Activated naive CD8-positive, alpha-beta T cell (primary cell): ENCODE measurements around the gene NCLN.
A peak's percentile ranks its signal among the peaks of the same experiment; 100 is the strongest.
"Not testable (repeated sequence)": the region's sequence is repeated elsewhere in the genome, so short reads cannot be mapped to it uniquely, and the experiment has no call there.

ENCODE experiments used
- H3K27ac Mint-ChIP-seq: one replicate; pipeline ENCODE4 v1.8.0; 2021; ENCODE audit warnings: mixed read lengths
- H3K27me3 Mint-ChIP-seq: one replicate; pipeline ENCODE4 v1.8.0; 2021; ENCODE audit warnings: mixed read lengths
- H3K36me3 Mint-ChIP-seq: one replicate; pipeline ENCODE4 v1.8.0; 2021; ENCODE audit warnings: mixed read lengths
- H3K4me1 Mint-ChIP-seq: one replicate; pipeline ENCODE4 v1.8.0; 2021; ENCODE audit warnings: low read depth, mixed read lengths
- H3K4me3 Mint-ChIP-seq: one replicate; pipeline ENCODE4 v1.8.0; 2021; ENCODE audit warnings: mild to moderate bottlenecking, mixed read lengths
- H3K9me3 Mint-ChIP-seq: one replicate; pipeline ENCODE4 v1.8.0; 2021; ENCODE audit warnings: low read depth, mixed read lengths

The NCLN gene

GRCh38 chr19:3171894-3172672 lies 13.6 kb upstream of the NCLN start:
- Mint-ChIP-seq H3K4me1 (peaks cover 16% of the 10 kb centered on the region), H3K27ac (no peak overlapping the region), H3K27me3 (no peaks in the 10 kb centered on the region), H3K4me3 (no peak overlapping the region), H3K9me3 (no peaks in the 10 kb centered on the region), H3K36me3 (no peaks in the 10 kb centered on the region)

GRCh38 chr19:3172673-3173000 lies 13.1 kb upstream of the NCLN start:
- not testable (repeated sequence) for H3K9me3 Mint-ChIP-seq, H3K36me3 Mint-ChIP-seq, H3K4me3 Mint-ChIP-seq, H3K27me3 Mint-ChIP-seq, H3K27ac Mint-ChIP-seq
- peaks cover 18% of the 10 kb centered on the region for H3K4me1 Mint-ChIP-seq

GRCh38 chr19:3175781-3176714 lies 9.7 kb upstream of the NCLN start:
- Mint-ChIP-seq H3K4me1 (peaks cover 24% of the 10 kb centered on the region), H3K4me3 (peak overlapping the region; percentile 81), H3K36me3 (no peaks in the 10 kb centered on the region), H3K27me3 (no peaks in the 10 kb centered on the region), H3K9me3 (no peaks in the 10 kb centered on the region), H3K27ac (peak overlapping the region; percentile 5)

GRCh38 chr19:3176715-3177501 lies 8.8 kb upstream of the NCLN start:
- H3K4me1 Mint-ChIP-seq = peaks cover 25% of the 10 kb centered on the region
- H3K36me3 Mint-ChIP-seq = no peaks in the 10 kb centered on the region
- H3K27me3 Mint-ChIP-seq = no peaks in the 10 kb centered on the region
- peak overlapping the region; percentile 81 for H3K4me3 Mint-ChIP-seq
- no peaks in the 10 kb centered on the region for H3K9me3 Mint-ChIP-seq
- peak overlapping the region; percentile 81 for H3K27ac Mint-ChIP-seq

GRCh38 chr19:3178377-3178972 lies 7.3 kb upstream of the NCLN start, which contains the start of gene S1PR4:
S1PR4 (plus strand) TSS chr19:3178769; CDS start chr19:3178793, 24 bp downstream.
- no peaks in the 10 kb centered on the region for H3K36me3 Mint-ChIP-seq

GRCh38 chr19:3178973-3179738 lies 6.6 kb upstream of the NCLN start:
- Mint-ChIP-seq H3K4me1 (peaks cover 39% of the 10 kb centered on the region), H3K27me3 (no peaks in the 10 kb centered on the region), H3K4me3 (peak overlapping the region; percentile 97), H3K36me3 (no peaks in the 10 kb centered on the region), H3K9me3 (no peaks in the 10 kb centered on the region), H3K27ac (peak overlapping the region; percentile 94)

More at GRCh38 chr19:3178377-3178972, 7.3 kb upstream of the NCLN start, which contains the start of gene S1PR4:
- Mint-ChIP-seq H3K4me1 (peaks cover 33% of the 10 kb centered on the region), H3K27me3 (no peaks in the 10 kb centered on the region), H3K27ac (peak within 1 kb of the TSS; percentile 94), H3K9me3 (no peaks in the 10 kb centered on the region), H3K4me3 (peak within 1 kb of the TSS; percentile 97)

GRCh38 chr19:3179739-3180293 lies 5.9 kb upstream of the NCLN start:
- Mint-ChIP-seq H3K27me3 (no peaks in the 10 kb centered on the region), H3K27ac (peak overlapping the region; percentile 94), H3K4me3 (peak overlapping the region; percentile 97), H3K4me1 (peaks cover 46% of the 10 kb centered on the region), H3K36me3 (no peaks in the 10 kb centered on the region), H3K9me3 (no peaks in the 10 kb centered on the region)

GRCh38 chr19:3183721-3184641 lies 1.7 kb upstream of the NCLN start:
- H3K4me1 Mint-ChIP-seq = peaks cover 56% of the 10 kb centered on the region
- H3K27me3 Mint-ChIP-seq = no peaks in the 10 kb centered on the region
- H3K36me3 Mint-ChIP-seq = peaks cover 5% of the 10 kb centered on the region

GRCh38 chr19:3184847-3185460 lies 776 bp upstream of the NCLN start:
- Mint-ChIP-seq H3K9me3 (no peaks in the 10 kb centered on the region), H3K4me1 (peaks cover 60% of the 10 kb centered on the region), H3K27ac (peak overlapping the region; percentile 99), H3K27me3 (no peaks in the 10 kb centered on the region), H3K4me3 (peak overlapping the region; percentile 94), H3K36me3 (peaks cover 5% of the 10 kb centered on the region)

More at GRCh38 chr19:3183721-3184641, 1.7 kb upstream of the NCLN start:
- peak overlapping the region; percentile 94 for H3K4me3 Mint-ChIP-seq
- peak overlapping the region; percentile 99 for H3K27ac Mint-ChIP-seq
- H3K9me3 Mint-ChIP-seq = no peaks in the 10 kb centered on the region

- H3K27me3 Mint-ChIP-seq = no peaks in the 10 kb centered on the region
- H3K36me3 Mint-ChIP-seq = peaks cover 5% of the 10 kb centered on the region
- H3K4me3 Mint-ChIP-seq = peak overlapping the region; percentile 94
- peak overlapping the region; percentile 83 for H3K27ac Mint-ChIP-seq
- peaks cover 56% of the 10 kb centered on the region for H3K4me1 Mint-ChIP-seq
- no peaks in the 10 kb centered on the region for H3K9me3 Mint-ChIP-seq
These were observed 494 bp downstream of the NCLN start for GRCh38 chr19:3186160-3186688.

- Mint-ChIP-seq H3K9me3 (no peaks in the 10 kb centered on the region), H3K4me1 (peaks cover 54% of the 10 kb centered on the region), H3K36me3 (peaks cover 5% of the 10 kb centered on the region), H3K27ac (peak overlapping the region; percentile 83), H3K4me3 (peak overlapping the region; percentile 94), H3K27me3 (no peaks in the 10 kb centered on the region)
These were observed 1.3 kb downstream of the NCLN start for GRCh38 chr19:3186891-3187661.
